HEK293T (cell line): ENCODE data around the gene HOPX.
"Not testable (repeated sequence)": the region's sequence is repeated elsewhere in the genome, so short reads cannot be mapped to it uniquely, and the experiment has no call there.

Source experiments
- CTCF ChIA-PET: fragments of 350-600 bp; formaldehyde crosslinking; extraction: SDS; loops from one replicate; lab custom pipeline; 2021; ENCODE audit warnings: antibody characterized with exemption, inconsistent platforms; lab: Yijun Ruan, JAX
- POLR2A ChIA-PET: fragments of 350-600 bp; formaldehyde crosslinking; extraction: SDS; loops from one replicate; lab custom pipeline; 2020; ENCODE audit warnings: antibody characterized with exemption, inconsistent platforms; lab: Yijun Ruan, JAX
- DNase-seq: peaks from one replicate; pipeline ENCODE4 v3.0.0; 2012; ENCODE audit warnings: mixed read lengths; ENCODE audit errors: extremely low spot score
- ARNT ChIP-seq: fragments of 450-650 bp; IDR thresholded peaks from 2 replicates; pipeline ENCODE4 v1.6.1; 2017; ENCODE audit warnings: mild to moderate bottlenecking
- BHLHE40 ChIP-seq: fragments of 450-650 bp; IDR thresholded peaks from 2 replicates; pipeline ENCODE4 v1.6.1; 2016; ENCODE audit warnings: mild to moderate bottlenecking, moderate library complexity, borderline replicate concordance
- CTBP1 ChIP-seq: fragments of 450-650 bp; IDR thresholded peaks from 2 replicates; pipeline ENCODE4 v1.6.1; 2016; ENCODE audit warnings: borderline replicate concordance
- ELF4 ChIP-seq: fragments of 450-650 bp; IDR thresholded peaks from 2 replicates; pipeline ENCODE4 v1.6.1; 2017; ENCODE audit warnings: antibody characterized with exemption
- FOXA1 ChIP-seq: fragments of 450-650 bp; IDR thresholded peaks from 2 replicates; pipeline ENCODE4 v1.6.1; 2016; ENCODE audit warnings: mild to moderate bottlenecking
- FOXK2 ChIP-seq: fragments of 450-650 bp; IDR thresholded peaks from 2 replicates; pipeline ENCODE4 v1.6.1; 2016; ENCODE audit warnings: mild to moderate bottlenecking
- FOXM1 ChIP-seq: fragments of 450-650 bp; IDR thresholded peaks from 2 replicates; pipeline ENCODE4 v1.6.1; 2017; ENCODE audit warnings: mild to moderate bottlenecking, borderline replicate concordance
- HDGF ChIP-seq: fragments of 450-650 bp; IDR thresholded peaks from 2 replicates; pipeline ENCODE4 v1.6.1; 2017; ENCODE audit warnings: antibody characterized with exemption, borderline replicate concordance
- L3MBTL2 ChIP-seq: fragments of 450-650 bp; conservative IDR thresholded peaks from 2 replicates; pipeline ENCODE4 v1.6.1; 2016; ENCODE audit warnings: mild to moderate bottlenecking
- LEF1 ChIP-seq: fragments of 450-650 bp; IDR thresholded peaks from 2 replicates; pipeline ENCODE4 v1.6.1; 2017; ENCODE audit warnings: mild to moderate bottlenecking, borderline replicate concordance
- NFRKB ChIP-seq: fragments of 450-650 bp; IDR thresholded peaks from 2 replicates; pipeline ENCODE4 v1.6.1; 2016; ENCODE audit warnings: mild to moderate bottlenecking, moderate library complexity
- PKNOX1 ChIP-seq: fragments of 450-650 bp; IDR thresholded peaks from 2 replicates; pipeline ENCODE4 v1.6.1; 2016
- SP1 ChIP-seq: fragments of 450-650 bp; IDR thresholded peaks from 2 replicates; pipeline ENCODE4 v1.6.1; 2017
- SUZ12 ChIP-seq: fragments of 450-650 bp; IDR thresholded peaks from 2 replicates; pipeline ENCODE4 v1.6.1; 2016; ENCODE audit warnings: mild to moderate bottlenecking
- TARDBP ChIP-seq: fragments of 450-650 bp; IDR thresholded peaks from 2 replicates; pipeline ENCODE4 v1.6.1; 2016
- ZNF384 ChIP-seq: fragments of 450-650 bp; IDR thresholded peaks from 2 replicates; pipeline ENCODE4 v1.6.1; 2016

HOPX gene

GRCh38 chr4:56671860-56672259 lies 9.2 kb downstream of the HOPX start:
- DNase-seq = no peak
- CTCF ChIA-PET = no interaction called here
- TF ChIP-seq PKNOX1 = no peak
- no peak for TF ChIP-seq ZNF384
- no peak for TF ChIP-seq CTBP1
- TF ChIP-seq TARDBP = no peak
- no peak for TF ChIP-seq LEF1
- TF ChIP-seq ARNT = no peak
- no peak for TF ChIP-seq L3MBTL2
- no peak for TF ChIP-seq BHLHE40
- TF ChIP-seq FOXM1 = no peak
- TF ChIP-seq NFRKB = no peak
- TF ChIP-seq SP1 = no peak
- TF ChIP-seq FOXA1 = no peak
- TF ChIP-seq ELF4 = no peak
- no peak for TF ChIP-seq SUZ12
- TF ChIP-seq HDGF = no peak
- TF ChIP-seq FOXK2 = no peak
- POLR2A ChIA-PET = no interaction called here

GRCh38 chr4:56671373-56671772 lies 9.7 kb downstream of the HOPX start:
- ChIA-PET POLR2A (no interaction called here), CTCF (no interaction called here)

GRCh38 chr4:56668267-56668666 lies 12.8 kb downstream of the HOPX start:
- ChIA-PET CTCF (no interaction called here), POLR2A (no interaction called here)
- no peak for DNase-seq
- TF ChIP-seq CTBP1 = no peak
- TF ChIP-seq LEF1 = no peak
- TF ChIP-seq FOXM1 = no peak
- no peak for TF ChIP-seq ARNT
- TF ChIP-seq BHLHE40 = no peak
- no peak for TF ChIP-seq SP1
- TF ChIP-seq ELF4 = no peak
- TF ChIP-seq L3MBTL2 = no peak

More at GRCh38 chr4:56671373-56671772, 9.7 kb downstream of the HOPX start:
- TF ChIP-seq PKNOX1 (no peak), BHLHE40 (no peak), ARNT (no peak), TARDBP (no peak), NFRKB (no peak), SP1 (no peak), FOXM1 (no peak), FOXK2 (no peak), ZNF384 (no peak), L3MBTL2 (no peak), SUZ12 (no peak), HDGF (no peak), FOXA1 (no peak), ELF4 (no peak), CTBP1 (no peak), LEF1 (no peak)
- no peak for DNase-seq

GRCh38 chr4:56667396-56667795 lies 13.7 kb downstream of the HOPX start:
- CTCF ChIA-PET, DNase-seq, POLR2A ChIA-PET: not testable (repeated sequence)

- ChIA-PET POLR2A (no interaction called here), CTCF (no interaction called here)
- DNase-seq = no peak
- TF ChIP-seq FOXK2 (no peak), ZNF384 (no peak), ARNT (no peak), SUZ12 (no peak), L3MBTL2 (no peak), BHLHE40 (no peak), CTBP1 (no peak), ELF4 (no peak), LEF1 (no peak), NFRKB (no peak), SP1 (no peak), FOXM1 (no peak), PKNOX1 (no peak), FOXA1 (no peak), HDGF (no peak), TARDBP (no peak)
These were observed 14.8 kb downstream of the HOPX start for GRCh38 chr4:56666279-56666678.

- TF ChIP-seq FOXM1 = no peak
- TF ChIP-seq BHLHE40 = no peak
- TF ChIP-seq CTBP1 = no peak
- no peak for TF ChIP-seq ELF4
- no peak for TF ChIP-seq NFRKB
- no peak for TF ChIP-seq FOXK2
- TF ChIP-seq FOXA1 = no peak
- no peak for TF ChIP-seq ZNF384
- no peak for TF ChIP-seq SP1
- ChIA-PET POLR2A (no interaction called here), CTCF (no interaction called here)
- no peak for DNase-seq
These were observed 15.3 kb downstream of the HOPX start for GRCh38 chr4:56665781-56666180.
